SJCRH30 (cell line): ENCODE data around the gene ALG14. TPM values are rescaled to one million over a fixed set of nuclear protein-coding genes. Genes with fewer than 3 reads are reported as not detected.
"Not testable (repeated sequence)": the region's sequence is repeated elsewhere in the genome, so short reads cannot be mapped to it uniquely, and the experiment has no call there.

Source experiments
- DNase-seq, 2 experiments: peaks; one replicate each; pipeline ENCODE4 v3.0.0-alpha.2; 2015 to 2020
- H3K27ac ChIP-seq: fragments of 250-450 bp; sonication (Bioruptor Pico); 2 replicates; pipeline ENCODE4 v1.5.1; 2020; ENCODE audit warnings: mild to moderate bottlenecking, moderate library complexity
- H3K27me3 ChIP-seq: fragments of 250-450 bp; sonication (Bioruptor Pico); 2 replicates; pipeline ENCODE4 v1.5.1; 2020; ENCODE audit warnings: mild to moderate bottlenecking, moderate library complexity
- H3K36me3 ChIP-seq: fragments of 250-450 bp; sonication (Bioruptor Pico); 2 replicates; pipeline ENCODE4 v1.5.1; 2020; ENCODE audit warnings: mild to moderate bottlenecking, moderate library complexity
- H3K4me1 ChIP-seq: fragments of 250-450 bp; sonication (Bioruptor Pico); 2 replicates; pipeline ENCODE4 v1.5.1; 2020; ENCODE audit warnings: mild to moderate bottlenecking, moderate library complexity
- H3K4me3 ChIP-seq: fragments of 250-450 bp; sonication (Bioruptor Pico); 2 replicates; pipeline ENCODE4 v1.5.1; 2020; ENCODE audit warnings: mild to moderate bottlenecking, moderate library complexity
- H3K9me3 ChIP-seq: fragments of 250-450 bp; sonication (Bioruptor Pico); replicated peaks from 2 replicates; pipeline ENCODE4 v1.5.1; 2020; ENCODE audit warnings: mild to moderate bottlenecking, moderate library complexity
- total RNA-seq: library from RNA; depleted of rRNA; stranded (reverse); fragments of >200 nt; shearing (Covaris generic); gene quantifications from 2 replicates; pipeline ENCODE4 v1.2.3, GENCODE V29; 2014

ALG14 gene
- total RNA-seq, 1 experiment from 2014 or later, result 5.5 TPM

- Histone ChIP-seq H3K36me3 (no peaks in the 10 kb centered on the region), H3K27ac (peak overlapping the region; percentile 63; the same call in 1 of the 2 replicates), H3K9me3 (no peaks in the 10 kb centered on the region), H3K4me3 (peak overlapping the region; percentile 83), H3K4me1 (no peaks in the 10 kb centered on the region; the same call in 1 of the 2 replicates), H3K27me3 (no peaks in the 10 kb centered on the region)
- no peak for DNase-seq
Observed at GRCh38 chr1:95073446-95073845, 695 bp upstream of the ALG14 start.

GRCh38 chr1:95072117-95072516 is 634 bp downstream of the ALG14 start:
- peak overlapping the region; percentile 63 for H3K27ac ChIP-seq
- no peaks in the 10 kb centered on the region; the same call in 1 of the 2 replicates for H3K4me1 ChIP-seq
- DNase-seq, result no peak
- no peaks in the 10 kb centered on the region for H3K9me3 ChIP-seq
- no peaks in the 10 kb centered on the region for H3K27me3 ChIP-seq
- no peaks in the 10 kb centered on the region for H3K36me3 ChIP-seq
- H3K4me3 ChIP-seq, result peak overlapping the region; percentile 83

GRCh38 chr1:95071539-95071938 is 1.2 kb downstream of the ALG14 start:
- Histone ChIP-seq H3K27me3 (no peaks in the 10 kb centered on the region), H3K27ac (no peak overlapping the region), H3K4me1 (no peaks in the 10 kb centered on the region; the same call in 1 of the 2 replicates), H3K36me3 (no peaks in the 10 kb centered on the region), H3K4me3 (no peak overlapping the region), H3K9me3 (no peaks in the 10 kb centered on the region)
- DNase-seq, result no peak

GRCh38 chr1:95069710-95070093 is 3.0 kb downstream of the ALG14 start:
- H3K9me3 ChIP-seq, result no peaks in the 10 kb centered on the region
- H3K4me1 ChIP-seq, result no peaks in the 10 kb centered on the region; the same call in 1 of the 2 replicates
- no peak for DNase-seq
- H3K36me3 ChIP-seq, result peaks cover under 1% of the 10 kb centered on the region
- no peak overlapping the region for H3K4me3 ChIP-seq
- no peaks in the 10 kb centered on the region for H3K27me3 ChIP-seq
- no peak overlapping the region for H3K27ac ChIP-seq

GRCh38 chr1:95068956-95069709 is 3.6 kb downstream of the ALG14 start:
- Histone ChIP-seq H3K36me3 (peaks cover 4% of the 10 kb centered on the region), H3K27ac (no peak overlapping the region), H3K27me3 (no peaks in the 10 kb centered on the region), H3K4me1 (no peaks in the 10 kb centered on the region; the same call in 1 of the 2 replicates), H3K9me3 (no peaks in the 10 kb centered on the region), H3K4me3 (no peak overlapping the region)
- no peak for DNase-seq

- Histone ChIP-seq H3K9me3 (no peaks in the 10 kb centered on the region), H3K36me3 (peaks cover 13% of the 10 kb centered on the region), H3K4me1 (no peaks in the 10 kb centered on the region), H3K4me3 (no peak overlapping the region), H3K27ac (no peak overlapping the region), H3K27me3 (no peaks in the 10 kb centered on the region)
- no peak for DNase-seq
Observed at GRCh38 chr1:95067568-95067967, 5.2 kb downstream of the ALG14 start.

- Histone ChIP-seq H3K9me3 (no peaks in the 10 kb centered on the region), H3K4me1 (no peaks in the 10 kb centered on the region), H3K4me3 (no peak overlapping the region), H3K27ac (no peak overlapping the region), H3K27me3 (no peaks in the 10 kb centered on the region), H3K36me3 (peaks cover 17% of the 10 kb centered on the region)
- no peak for DNase-seq
Observed at GRCh38 chr1:95067062-95067461, 5.7 kb downstream of the ALG14 start.

- Histone ChIP-seq H3K9me3 (no peaks in the 10 kb centered on the region), H3K27ac (no peak overlapping the region), H3K4me3 (no peak overlapping the region), H3K36me3 (peaks cover 17% of the 10 kb centered on the region), H3K27me3 (no peaks in the 10 kb centered on the region), H3K4me1 (no peaks in the 10 kb centered on the region)
- no peak for DNase-seq
Observed at GRCh38 chr1:95061445-95062006, 11.2 kb downstream of the ALG14 start.

GRCh38 chr1:95058974-95059373 is 13.8 kb downstream of the ALG14 start:
- no peak for DNase-seq
- no peaks in the 10 kb centered on the region for H3K9me3 ChIP-seq
- peaks cover 13% of the 10 kb centered on the region for H3K36me3 ChIP-seq
- H3K27me3 ChIP-seq, result no peaks in the 10 kb centered on the region
- H3K27ac ChIP-seq, result no peak overlapping the region
- H3K4me1 ChIP-seq, result no peaks in the 10 kb centered on the region
- H3K4me3 ChIP-seq, result no peak overlapping the region

GRCh38 chr1:95057351-95057750 is 15.4 kb downstream of the ALG14 start:
- Histone ChIP-seq H3K36me3 (peaks cover 2% of the 10 kb centered on the region), H3K27me3 (no peaks in the 10 kb centered on the region), H3K9me3 (no peaks in the 10 kb centered on the region), H3K4me1 (no peaks in the 10 kb centered on the region), H3K4me3 (no peak overlapping the region), H3K27ac (no peak overlapping the region)
- no peak for DNase-seq

- Histone ChIP-seq H3K9me3 (no peaks in the 10 kb centered on the region), H3K27ac (no peak overlapping the region), H3K4me3 (no peak overlapping the region), H3K4me1 (no peaks in the 10 kb centered on the region), H3K36me3 (no peaks in the 10 kb centered on the region), H3K27me3 (no peaks in the 10 kb centered on the region)
- DNase-seq, result no peak
Observed at GRCh38 chr1:95049935-95050334, 22.8 kb downstream of the ALG14 start.

- no peaks in the 10 kb centered on the region for H3K4me1 ChIP-seq
- no peak overlapping the region for H3K27ac ChIP-seq
- DNase-seq, result no peak
- no peaks in the 10 kb centered on the region for H3K9me3 ChIP-seq
- H3K4me3 ChIP-seq, result no peak overlapping the region
- H3K36me3 ChIP-seq, result no peaks in the 10 kb centered on the region
- no peaks in the 10 kb centered on the region for H3K27me3 ChIP-seq
Observed at GRCh38 chr1:95048317-95048716, 24.4 kb downstream of the ALG14 start.

GRCh38 chr1:95047624-95048023 is 25.1 kb downstream of the ALG14 start:
- H3K27ac ChIP-seq, H3K36me3 ChIP-seq, H3K9me3 ChIP-seq, H3K4me1 ChIP-seq, DNase-seq, H3K27me3 ChIP-seq, H3K4me3 ChIP-seq: not testable (repeated sequence)

GRCh38 chr1:95046359-95046758 is 26.4 kb downstream of the ALG14 start:
- H3K27ac ChIP-seq, result no peak overlapping the region
- H3K9me3 ChIP-seq, result no peaks in the 10 kb centered on the region
- no peak for DNase-seq
- peaks cover 9% of the 10 kb centered on the region; the same call in 1 of the 2 replicates for H3K4me1 ChIP-seq
- no peaks in the 10 kb centered on the region for H3K27me3 ChIP-seq
- no peak overlapping the region for H3K4me3 ChIP-seq
- H3K36me3 ChIP-seq, result no peaks in the 10 kb centered on the region

- Histone ChIP-seq H3K36me3 (no peaks in the 10 kb centered on the region), H3K27me3 (no peaks in the 10 kb centered on the region), H3K4me1 (peaks cover 12% of the 10 kb centered on the region), H3K4me3 (no peak overlapping the region), H3K9me3 (no peaks in the 10 kb centered on the region), H3K27ac (no peak overlapping the region)
- DNase-seq, result peak; percentile 81 to 93
Observed at GRCh38 chr1:95043141-95043980, 29.4 kb downstream of the ALG14 start.
